HS-5 (cell line): Measurements from ENCODE around the gene TNS3.

Experiments used
- DNase-seq: peaks from one replicate; pipeline ENCODE4 v3.0.0-alpha.2; 2012; ENCODE audit warnings: low read depth

TNS3 gene

GRCh38 chr7:47385536-47386125, 196.3 kb downstream of the TNS3 start:
- DNase-seq, result no peak

- no peak for DNase-seq
Measured at GRCh38 chr7:47384755-47385535, 197.0 kb downstream of the TNS3 start.

GRCh38 chr7:47383696-47384445, 198.0 kb downstream of the TNS3 start:
- DNase-seq, result no peak

GRCh38 chr7:47383072-47383471, 198.8 kb downstream of the TNS3 start:
- no peak for DNase-seq

- no peak for DNase-seq
Measured at GRCh38 chr7:47382200-47382599, 199.7 kb downstream of the TNS3 start.

GRCh38 chr7:47381134-47381495, 200.8 kb downstream of the TNS3 start:
- DNase-seq, result no peak

- DNase-seq, result no peak
Measured at GRCh38 chr7:47380325-47381133, 201.4 kb downstream of the TNS3 start.

GRCh38 chr7:47379629-47380324, 202.1 kb downstream of the TNS3 start:
- DNase-seq, result no peak

- DNase-seq, result no peak
Measured at GRCh38 chr7:47378728-47379395, 203.0 kb downstream of the TNS3 start.

- no peak for DNase-seq
Measured at GRCh38 chr7:47377741-47378140, 204.2 kb downstream of the TNS3 start.

- DNase-seq, result no peak
Measured at GRCh38 chr7:47376991-47377616, 204.8 kb downstream of the TNS3 start.

- no peak for DNase-seq
Measured at GRCh38 chr7:47375121-47375938, 206.6 kb downstream of the TNS3 start.

GRCh38 chr7:47374538-47374937, 207.4 kb downstream of the TNS3 start:
- DNase-seq, result no peak

- DNase-seq, result no peak
Measured at GRCh38 chr7:47373871-47374451, 207.9 kb downstream of the TNS3 start.

GRCh38 chr7:47371733-47372368, 210.1 kb downstream of the TNS3 start:
- no peak for DNase-seq

GRCh38 chr7:47371317-47371716, 210.6 kb downstream of the TNS3 start:
- no peak for DNase-seq

GRCh38 chr7:47370461-47371042, 211.4 kb downstream of the TNS3 start:
- no peak for DNase-seq

- no peak for DNase-seq
Measured at GRCh38 chr7:47369736-47370135, 212.2 kb downstream of the TNS3 start.
